K562 (cell line): Measurements from ENCODE around the gene NFATC1. TPM values are rescaled to one million over a fixed set of nuclear protein-coding genes. Genes with fewer than 3 reads are reported as not detected.

ENCODE experiments used
- ATAC-seq: fragments of 200-7000 bp; cut with Tn5 transposase; 3 replicates; pipeline ENCODE4 v1.9.1; 2020; ENCODE audit warnings: moderate library complexity
- BruUV-seq: library from RNA; stranded (reverse); fragments of 400-500 nt; replicated peaks from 2 replicates; lab custom pipeline; 2021; lab: Mats Ljungman, UMichigan
- CTCF ChIA-PET: fragments of 300-600 bp; formaldehyde crosslinking; extraction: SDS; loops from one replicate; lab custom pipeline; 2021; ENCODE audit warnings: low intra/inter-chr PET ratio; lab: Yijun Ruan, JAX
- POLR2A ChIA-PET: fragments of 300-600, 350-650 bp; sonication (Branson Sonifier 250); formaldehyde crosslinking; extraction: SDS; loops from one replicate; lab custom pipeline; 2021; ENCODE audit warnings: antibody characterized with exemption, inconsistent platforms; lab: Yijun Ruan, JAX
- DNase-seq, 4 experiments: peaks; one replicate each; pipeline versions ENCODE4 v3.0.0 to v3.0.0-alpha.2; 2011 to 2018; ENCODE audit warnings: low spot score in 3 of 4, mixed read lengths in 3 of 4; ENCODE audit errors: extremely low read depth in 1 of 4
- FAIRE-seq: peaks from 2 replicates; lab custom pipeline; 2011; peaks lifted over from hg19 to GRCh38; lab: Jason Lieb, UNC
- H2AFZ ChIP-seq: 2 replicates; pipeline ENCODE4 v1.6.0; 2011; ENCODE audit warnings: low read depth, low read length, control low read depth, inconsistent platforms
- H3K27ac ChIP-seq: fragments of 200-600 bp; 3 replicates; pipeline ENCODE4 v1.8.0; 2011; ENCODE audit warnings: low read depth, mild to moderate bottlenecking, control low read depth, inconsistent platforms, low read length, moderate library complexity, mixed read lengths; ENCODE audit errors: extremely low read depth
- H3K27me3 ChIP-seq, 2 experiments: fragments of 300-600 bp in 1 of 2; 2 replicates in 1 of 2; 3 replicates in 1 of 2; pipeline versions ENCODE4 v1.6.0 to v1.8.0; 2011; ENCODE audit warnings: inconsistent platforms in 2 of 2, low read length in 2 of 2, mild to moderate bottlenecking in 1 of 2, mixed read lengths in 1 of 2, moderate library complexity in 1 of 2; ENCODE audit not compliant: control insufficient read depth in 2 of 2, insufficient read depth in 2 of 2
- H3K36me3 ChIP-seq: fragments of 300-600 bp; 3 replicates; pipeline ENCODE4 v1.8.0; 2011; ENCODE audit warnings: mild to moderate bottlenecking, low read length, inconsistent platforms; ENCODE audit not compliant: control insufficient read depth, insufficient read depth
- H3K4me1 ChIP-seq, 2 experiments: fragments of 200-600 bp in 1 of 2; replicated peaks in 1 of 2; 2 replicates in 1 of 2; 3 replicates in 1 of 2; pipeline versions ENCODE4 v1.5.1 to v1.8.0; 2011; ENCODE audit warnings: inconsistent platforms in 2 of 2, low read length in 2 of 2, mild to moderate bottlenecking in 1 of 2, mixed read lengths in 1 of 2, moderate library complexity in 1 of 2; ENCODE audit not compliant: control insufficient read depth in 2 of 2, insufficient read depth in 2 of 2
- H3K4me2 ChIP-seq: 2 replicates; pipeline ENCODE4 v1.6.1; 2011; ENCODE audit warnings: low read length, control low read depth, inconsistent platforms, mixed read lengths; ENCODE audit not compliant: insufficient read depth
- H3K4me3 ChIP-seq: fragments of 200-600 bp; sonication (generic), shearing (Covaris generic); 2 replicates; pipeline ENCODE4 v1.5.1; 2016; ENCODE audit warnings: control low read depth, inconsistent platforms
- H3K79me2 ChIP-seq: fragments of 200-600 bp; 3 replicates; pipeline ENCODE4 v1.8.0; 2011; ENCODE audit warnings: low read length, inconsistent platforms; ENCODE audit not compliant: control insufficient read depth, insufficient read depth
- H3K9ac ChIP-seq, 2 experiments: 2 replicates each; pipeline versions ENCODE4 v1.6.0 to v1.6.1; 2011; ENCODE audit warnings: low read depth in 2 of 2, low read length in 2 of 2, control low read depth in 1 of 2, inconsistent platforms in 1 of 2, mild to moderate bottlenecking in 1 of 2, mixed read lengths in 1 of 2; ENCODE audit not compliant: insufficient read depth in 1 of 2
- H3K9me1 ChIP-seq: one replicate; pipeline ENCODE4 v1.6.0; 2011; ENCODE audit warnings: inconsistent platforms, mild to moderate bottlenecking, low read length, moderate library complexity; ENCODE audit not compliant: control insufficient read depth, insufficient read depth
- H3K9me3 ChIP-seq: replicated peaks from 2 replicates; pipeline ENCODE4 v1.5.1; 2011; ENCODE audit warnings: low read depth, low read length, inconsistent platforms; ENCODE audit not compliant: control insufficient read depth, insufficient read depth
- H4K20me1 ChIP-seq: replicated peaks from 2 replicates; pipeline ENCODE4 v1.6.1; 2011; ENCODE audit warnings: low read length, inconsistent platforms, mixed read lengths; ENCODE audit not compliant: control insufficient read depth, insufficient read depth
- SAFB2 ChIP-seq: fragments of 200-400 bp; formaldehyde crosslinking; IDR thresholded peaks from 2 replicates; pipeline ENCODE4 v1.6.1; 2018; ENCODE audit warnings: borderline replicate concordance, low read length, low read depth, moderate library complexity; ENCODE audit not compliant: severe bottlenecking
- WGBS: fragments of 100-300 bp; shearing (Covaris generic); methylation state at CpG from one replicate; pipeline ENCODE4 v1.1.6; 2016; ENCODE audit warnings: low coverage, mixed read lengths; ENCODE audit not compliant: insufficient coverage; ENCODE audit errors: missing lambda C conversion rate; 5-methylcytosine and 5-hydroxymethylcytosine counted together
- in situ Hi-C: fragments of 300-500 bp; cut with MboI; formaldehyde crosslinking; loops from 4 replicates; pipeline ENCODE4 v1.15.0; 2018; ENCODE audit warnings: inconsistent platforms, mixed read lengths
- intact Hi-C: fragments of 100-400 bp; cut with micrococcal nuclease; formaldehyde crosslinking; loops from 2 replicates; pipeline ENCODE4 v1.14.2; 2022
- polyA plus RNA-seq, 8 experiments: library from polyadenylated mRNA; depleted of rRNA in 4 of 8; stranded (reverse) in 5 of 8; unstranded in 3 of 8; fragments of >200 nt; fragmentation: Nextera tagmentation in 2 of 8; fragmentation: Illumina TruSeq in 1 of 8; extraction: Ambion mirVana in 2 of 8; extraction: Trizol in 1 of 8; gene quantifications; 2 replicates each; pipeline versions ENCODE4 v1.2.1 to v1.2.3, GENCODE V29; 2011 to 2014; ENCODE audit warnings: inconsistent platforms in 1 of 8, missing spikeins in 1 of 8
- total RNA-seq, 7 experiments: library from RNA; depleted of rRNA in 6 of 7; stranded (reverse); fragments of >200 nt in 6 of 7; fragmentation: Illumina TruSeq in 2 of 7; extraction: Trizol in 2 of 7; gene quantifications; 2 replicates each; pipeline versions ENCODE4 v1.2.1 to v1.2.3, GENCODE V29; 2011 to 2021; ENCODE audit warnings: low replicate concordance in 1 of 7
- TF ChIP-seq, protein P1 (sequence below), 3 experiments: IDR thresholded peaks in 2 of 3; conservative IDR thresholded peaks in 1 of 3; 2 replicates each; pipeline ENCODE4 v1.5.1; 2011 to 2012; ENCODE audit warnings: low read length in 3 of 3, mild to moderate bottlenecking in 3 of 3, control low read depth in 2 of 3, improper control_type of control experiment in 1 of 3, inconsistent platforms in 1 of 3, low read depth in 1 of 3, mixed read lengths in 1 of 3, moderate library complexity in 1 of 3; ENCODE audit not compliant: insufficient read depth in 2 of 3

Gene NFATC1
- total and polyA plus RNA-seq, 9 of the 15 experiments (the other 6 are each of a cell fraction or from before 2014, with no cell fraction given) = 1.1 to 16.4 (median 2.5) TPM

DNA sequence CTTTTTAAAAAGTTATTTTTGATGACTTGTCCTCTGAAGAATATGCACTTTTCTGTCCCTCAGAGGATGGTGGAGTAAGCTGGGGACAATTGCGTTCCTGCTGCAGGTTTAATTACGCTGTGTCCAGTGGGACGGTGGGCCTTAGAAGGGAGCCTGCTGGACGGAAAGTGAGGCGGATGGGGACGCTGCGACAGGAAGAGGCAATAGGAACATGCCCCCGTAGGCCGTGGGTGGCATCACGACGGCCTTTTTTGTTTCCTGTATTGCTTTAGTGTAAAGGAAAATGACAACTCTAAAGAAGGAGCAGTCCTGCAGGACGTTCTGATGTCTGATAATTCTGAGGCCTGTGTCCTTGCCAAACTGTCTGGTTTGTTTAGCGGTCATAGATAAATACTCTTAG lies 121.6 kb downstream of the NFATC1 start:
- no peak for FAIRE-seq
- ChIA-PET POLR2A (interaction anchor here (1.6 kb wide), 1 partner anchor 10 kb away, joined by 3 read pairs; no protein-coding TSS in a partner anchor), CTCF (no interaction called here)
- Histone ChIP-seq H3K4me2 (no peak overlapping the region; the same call in 1 of the 2 replicates), H3K4me1 (peaks cover 12 to 38% of the 10 kb centered on the region in 2 experiments; a peak in 4 of 5 replicates), H4K20me1 (no peaks in the 10 kb centered on the region), H2AFZ (no peak overlapping the region), H3K27me3 (no peaks in the 10 kb centered on the region), H3K9me3 (no peaks in the 10 kb centered on the region), H3K36me3 (no peaks in the 10 kb centered on the region), H3K79me2 (no peaks in the 10 kb centered on the region), H3K9me1 (no peaks in the 10 kb centered on the region), H3K9ac (peak overlapping the region in 1 of 2 experiments; percentile 56; a peak in 1 of 4 replicates), H3K27ac (peak overlapping the region; percentile 36; the same call in 1 of the 3 replicates), H3K4me3 (no peak overlapping the region)
- no peak for ATAC-seq
- 49% methylated on average over 10 of the region's 13 CpGs for WGBS
- TF ChIP-seq, protein P1, sequence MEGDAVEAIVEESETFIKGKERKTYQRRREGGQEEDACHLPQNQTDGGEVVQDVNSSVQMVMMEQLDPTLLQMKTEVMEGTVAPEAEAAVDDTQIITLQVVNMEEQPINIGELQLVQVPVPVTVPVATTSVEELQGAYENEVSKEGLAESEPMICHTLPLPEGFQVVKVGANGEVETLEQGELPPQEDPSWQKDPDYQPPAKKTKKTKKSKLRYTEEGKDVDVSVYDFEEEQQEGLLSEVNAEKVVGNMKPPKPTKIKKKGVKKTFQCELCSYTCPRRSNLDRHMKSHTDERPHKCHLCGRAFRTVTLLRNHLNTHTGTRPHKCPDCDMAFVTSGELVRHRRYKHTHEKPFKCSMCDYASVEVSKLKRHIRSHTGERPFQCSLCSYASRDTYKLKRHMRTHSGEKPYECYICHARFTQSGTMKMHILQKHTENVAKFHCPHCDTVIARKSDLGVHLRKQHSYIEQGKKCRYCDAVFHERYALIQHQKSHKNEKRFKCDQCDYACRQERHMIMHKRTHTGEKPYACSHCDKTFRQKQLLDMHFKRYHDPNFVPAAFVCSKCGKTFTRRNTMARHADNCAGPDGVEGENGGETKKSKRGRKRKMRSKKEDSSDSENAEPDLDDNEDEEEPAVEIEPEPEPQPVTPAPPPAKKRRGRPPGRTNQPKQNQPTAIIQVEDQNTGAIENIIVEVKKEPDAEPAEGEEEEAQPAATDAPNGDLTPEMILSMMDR (IDR thresholded peaks at IDR 0.05 in 2 of 3, conservative IDR thresholded peaks at IDR 0.05 in 1 of 3; ENCODE audit: insufficient read depth in 2 of 3, low read depth in 1 of 3, low read length in 3 of 3) = 0 out of 6 replicates have a peak, but pooled peaks of 1 of the 3 experiments have one; percentile 8
- no peak for TF ChIP-seq SAFB2
- intact Hi-C loops = no loop called here
- peak in 1 of 4 experiments; percentile 13 for DNase-seq
- BruUV-seq = no TSS peak
- in situ Hi-C loops = no loop called here
